ENCODE results near the gene CAPN10. TPM values are rescaled to one million over a fixed set of nuclear protein-coding genes. Genes with fewer than 3 reads are reported as not detected.

The CAPN10 gene
- total and polyA plus RNA-seq, 4 donors: 12.6 to 66.9 (median 29.6) TPM

DNA sequence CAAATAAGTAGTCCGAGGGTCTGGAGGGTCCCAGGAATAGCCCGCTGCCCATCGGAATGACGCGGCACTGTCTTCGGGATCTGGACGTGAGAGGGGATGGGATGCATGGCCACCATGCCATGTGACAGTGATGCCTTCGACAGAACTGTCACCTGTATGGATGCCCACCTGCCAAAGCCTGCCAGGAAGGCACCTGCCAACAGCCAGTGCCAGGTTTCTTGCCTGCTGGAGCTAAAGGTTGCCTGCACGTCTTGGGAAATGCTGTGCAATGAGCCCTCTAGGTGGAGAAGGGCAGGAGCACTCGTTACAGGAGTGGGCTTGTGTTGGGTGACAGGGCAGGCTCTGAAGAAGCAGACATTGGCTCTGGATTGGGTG is 59.3 kb downstream of the CAPN10 start:
- ATAC-seq (ENCODE audit: low FRiP score) (no peak), DNase-seq (no peak)
- no peak overlapping the region for H3K27ac ChIP-seq (ENCODE audit: low read depth in 1 of 2, low read length in 2 of 2)
- no peak overlapping the region for H3K4me3 ChIP-seq (ENCODE audit: low read length in 2 of 2)
- intact Hi-C loops (cut with DNase I): no loop called here
- WGBS, 2 donors: 84 to 87% methylated on average over 10 of the region's 10 CpGs
- H3K9me3 ChIP-seq (ENCODE audit: control insufficient read depth, low read length): no peaks in the 10 kb centered on the region
- H3K4me1 ChIP-seq (ENCODE audit: control insufficient read depth in 1 of 2, insufficient read depth in 2 of 2, low read length in 2 of 2): no peaks in the 10 kb centered on the region
- H3K27me3 ChIP-seq (ENCODE audit: control insufficient read depth in 1 of 2, insufficient read depth in 2 of 2, low read length in 1 of 2): no peaks in the 10 kb centered on the region
- H3K36me3 ChIP-seq (ENCODE audit: control insufficient read depth in 1 of 2, insufficient read depth in 2 of 2, low read length in 1 of 2): no peaks in the 10 kb centered on the region

- Histone ChIP-seq H3K4me1 (ENCODE audit: control insufficient read depth in 1 of 2, insufficient read depth in 2 of 2, low read length in 2 of 2) (no peaks in the 10 kb centered on the region), H3K27me3 (ENCODE audit: control insufficient read depth in 1 of 2, insufficient read depth in 2 of 2, low read length in 1 of 2) (no peaks in the 10 kb centered on the region), H3K36me3 (ENCODE audit: control insufficient read depth in 1 of 2, insufficient read depth in 2 of 2, low read length in 1 of 2) (no peaks in the 10 kb centered on the region), H3K27ac (ENCODE audit: low read depth in 1 of 2, low read length in 2 of 2) (no peak overlapping the region), H3K9me3 (ENCODE audit: control insufficient read depth, low read length) (no peaks in the 10 kb centered on the region), H3K4me3 (ENCODE audit: low read length in 2 of 2) (no peak overlapping the region)
- ATAC-seq (ENCODE audit: low FRiP score) (no peak), DNase-seq (peak; percentile 39 to 69)
- 79 to 81% methylated on average over 36 of the region's 36 CpGs for WGBS, 2 donors
- intact Hi-C loops (cut with DNase I): no loop called here
Measured at GRCh38 chr2:240646176-240646899, 59.8 kb downstream of the CAPN10 start.

DNA sequence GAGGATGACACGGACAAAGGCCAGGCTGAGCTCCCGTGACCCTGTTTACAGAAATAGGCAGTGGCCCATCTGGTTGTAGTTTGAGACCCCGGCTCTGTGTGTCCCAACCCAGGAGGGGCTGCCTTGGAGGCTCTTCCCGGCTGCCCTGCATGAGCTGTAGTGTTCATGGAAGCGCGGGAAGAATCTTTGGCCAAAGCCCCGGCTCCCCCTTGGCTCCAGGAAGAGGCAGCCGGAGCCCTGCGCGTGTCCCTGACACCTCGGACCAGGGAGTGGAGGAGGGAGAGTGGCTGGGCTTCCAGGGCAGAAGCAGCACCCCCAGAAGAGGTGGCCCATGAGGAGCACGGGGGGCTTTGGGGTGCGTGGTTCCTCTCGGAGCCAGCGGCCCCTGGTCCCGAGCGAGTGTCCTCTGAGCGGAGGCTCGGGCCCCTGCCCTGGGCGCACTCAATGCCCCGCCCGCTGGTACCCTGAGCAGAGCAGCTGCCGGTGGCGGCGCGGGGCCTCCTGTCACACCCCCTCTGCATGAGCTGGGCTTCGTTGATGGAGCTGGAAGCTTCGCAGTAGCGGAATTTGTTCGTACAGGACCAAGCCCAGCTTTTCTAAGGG is 60.5 kb downstream of the CAPN10 start:
- Histone ChIP-seq H3K4me3 (ENCODE audit: low read length in 2 of 2) (no peak overlapping the region), H3K4me1 (ENCODE audit: control insufficient read depth in 1 of 2, insufficient read depth in 2 of 2, low read length in 2 of 2) (no peaks in the 10 kb centered on the region), H3K27ac (ENCODE audit: low read depth in 1 of 2, low read length in 2 of 2) (no peak overlapping the region), H3K36me3 (ENCODE audit: control insufficient read depth in 1 of 2, insufficient read depth in 2 of 2, low read length in 1 of 2) (no peaks in the 10 kb centered on the region), H3K27me3 (ENCODE audit: control insufficient read depth in 1 of 2, insufficient read depth in 2 of 2, low read length in 1 of 2) (no peaks in the 10 kb centered on the region), H3K9me3 (ENCODE audit: control insufficient read depth, low read length) (no peaks in the 10 kb centered on the region)
- no peak for ATAC-seq (ENCODE audit: low FRiP score)
- intact Hi-C loops (cut with DNase I): no loop called here
- 61 to 65% methylated on average over 30 of the region's 30 CpGs for WGBS, 2 donors
- peak in 1 of 2 donors; percentile 55 for DNase-seq

- intact Hi-C loops (cut with DNase I): no loop called here
Measured at GRCh38 chr2:240647503-240648154, 61.1 kb downstream of the CAPN10 start.

DNA sequence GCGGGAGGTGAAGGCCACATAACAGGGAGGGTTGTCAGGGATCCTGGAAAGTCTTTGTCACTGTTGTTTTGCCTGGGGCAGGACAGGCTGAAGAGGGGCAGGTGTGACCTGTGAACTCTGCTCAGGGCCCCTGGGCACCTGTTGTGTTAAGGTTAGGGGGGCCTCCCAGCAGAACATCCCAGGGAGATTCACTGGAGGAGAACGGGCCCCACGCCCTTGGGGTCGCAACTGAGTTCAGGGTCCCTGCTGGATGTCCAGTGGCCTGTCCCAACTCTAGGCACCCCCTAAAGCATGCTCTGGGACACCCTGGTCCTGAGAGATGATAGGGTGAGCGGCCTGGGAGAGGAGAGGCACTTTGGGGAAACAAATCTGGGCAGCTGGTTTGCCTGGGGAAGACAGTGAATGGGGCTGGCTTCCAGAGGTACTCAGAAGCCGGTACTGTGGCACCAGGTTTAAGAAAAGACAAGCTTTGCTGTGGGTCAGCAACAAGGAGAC is 61.7 kb downstream of the CAPN10 start:
- Histone ChIP-seq H3K27ac (ENCODE audit: low read depth in 1 of 2, low read length in 2 of 2) (no peak overlapping the region), H3K27me3 (ENCODE audit: control insufficient read depth in 1 of 2, insufficient read depth in 2 of 2, low read length in 1 of 2) (no peaks in the 10 kb centered on the region), H3K9me3 (ENCODE audit: control insufficient read depth, low read length) (no peaks in the 10 kb centered on the region), H3K4me3 (ENCODE audit: low read length in 2 of 2) (no peak overlapping the region), H3K4me1 (ENCODE audit: control insufficient read depth in 1 of 2, insufficient read depth in 2 of 2, low read length in 2 of 2) (no peaks in the 10 kb centered on the region), H3K36me3 (ENCODE audit: control insufficient read depth in 1 of 2, insufficient read depth in 2 of 2, low read length in 1 of 2) (no peaks in the 10 kb centered on the region)
- DNase-seq (no peak), ATAC-seq (ENCODE audit: low FRiP score) (no peak)
- intact Hi-C loops (cut with DNase I): no loop called here
- WGBS, 2 donors: 82 to 86% methylated on average over 6 of the region's 6 CpGs

More at GRCh38 chr2:240647503-240648154, 61.1 kb downstream of the CAPN10 start:
- WGBS, 2 donors: 67% methylated on average over 22 of the region's 22 CpGs
- Histone ChIP-seq H3K9me3 (ENCODE audit: control insufficient read depth, low read length) (no peaks in the 10 kb centered on the region), H3K4me1 (ENCODE audit: control insufficient read depth in 1 of 2, insufficient read depth in 2 of 2, low read length in 2 of 2) (no peaks in the 10 kb centered on the region), H3K27me3 (ENCODE audit: control insufficient read depth in 1 of 2, insufficient read depth in 2 of 2, low read length in 1 of 2) (no peaks in the 10 kb centered on the region), H3K27ac (ENCODE audit: low read depth in 1 of 2, low read length in 2 of 2) (no peak overlapping the region), H3K4me3 (ENCODE audit: low read length in 2 of 2) (no peak overlapping the region), H3K36me3 (ENCODE audit: control insufficient read depth in 1 of 2, insufficient read depth in 2 of 2, low read length in 1 of 2) (no peaks in the 10 kb centered on the region)
- DNase-seq (peak in 1 of 2 donors; percentile 39), ATAC-seq (ENCODE audit: low FRiP score) (no peak)

Other genes with a start within 250 kb of the CAPN10 start
- gene GPC1, start 151.1 kb upstream of the CAPN10 start, total RNA-seq: 10 to 100 TPM; 32.3 to 62.6 TPM
- 10 to 100 TPM; 28.0 to 66.8 TPM for gene GPC1, start 151.1 kb upstream of the CAPN10 start, polyA plus RNA-seq
- 10 to 100 TPM; 10.4 to 22.0 TPM for gene ANKMY1, start 28.7 kb upstream of the CAPN10 start, total RNA-seq
- 1 to 10 TPM; 6.2 to 6.6 TPM for gene ANKMY1, start 28.7 kb upstream of the CAPN10 start, polyA plus RNA-seq
- gene DUSP28, start 26.4 kb upstream of the CAPN10 start, total RNA-seq: 1 to 10 TPM; 2.1 to 3.4 TPM
- gene DUSP28, start 26.4 kb upstream of the CAPN10 start, polyA plus RNA-seq: 1 to 10 TPM; 3.0 to 5.0 TPM
- gene RNPEPL1, start 18.2 kb upstream of the CAPN10 start, total RNA-seq: 10 to 100 TPM; 42.9 to 46.9 TPM
- 100 to 1,000 TPM in 1 of 2 donors, 10 to 100 TPM in 1; 48.2 to 108 TPM for gene RNPEPL1, start 18.2 kb upstream of the CAPN10 start, polyA plus RNA-seq
- 1 to 10 TPM; 2.1 to 3.9 TPM for gene GPR35, start 38.7 kb downstream of the CAPN10 start, total RNA-seq
- gene GPR35, start 38.7 kb downstream of the CAPN10 start, polyA plus RNA-seq: 10 to 100 TPM; 10.1 to 14.5 TPM
- not detected for gene AQP12B, start 96.2 kb downstream of the CAPN10 start, total RNA-seq
- under 1 TPM in 1 of 2 donors, not detected in 1; 0.38 TPM for gene AQP12B, start 96.2 kb downstream of the CAPN10 start, polyA plus RNA-seq
- not detected for gene AQP12A, start 105.1 kb downstream of the CAPN10 start, total RNA-seq
- 1 to 10 TPM in 1 of 2 donors, not detected in 1; 2.5 TPM for gene AQP12A, start 105.1 kb downstream of the CAPN10 start, polyA plus RNA-seq
- gene KIF1A, start 233.5 kb downstream of the CAPN10 start, total RNA-seq: under 1 TPM; 0.72 to 0.78 TPM
- gene KIF1A, start 233.5 kb downstream of the CAPN10 start, polyA plus RNA-seq: under 1 TPM in 1 of 2 donors, not detected in 1; 0.25 TPM